ENCODE results near the gene RIPK4. TPM values are rescaled to one million over a fixed set of nuclear protein-coding genes. Genes with fewer than 3 reads are reported as not detected.
"Not testable (repeated sequence)": the region's sequence is repeated elsewhere in the genome, so short reads cannot be mapped to it uniquely, and the experiment has no call there.

RIPK4 gene
- total RNA-seq, 1 donor from 2014 or later = not detected

GRCh38 chr21:41698071-41698470, 68.8 kb downstream of the RIPK4 start:
- intact Hi-C loops (cut with micrococcal nuclease) = no loop called here

- intact Hi-C loops (cut with micrococcal nuclease) = no loop called here
Measured at GRCh38 chr21:41695513-41695912, 71.3 kb downstream of the RIPK4 start.

DNA sequence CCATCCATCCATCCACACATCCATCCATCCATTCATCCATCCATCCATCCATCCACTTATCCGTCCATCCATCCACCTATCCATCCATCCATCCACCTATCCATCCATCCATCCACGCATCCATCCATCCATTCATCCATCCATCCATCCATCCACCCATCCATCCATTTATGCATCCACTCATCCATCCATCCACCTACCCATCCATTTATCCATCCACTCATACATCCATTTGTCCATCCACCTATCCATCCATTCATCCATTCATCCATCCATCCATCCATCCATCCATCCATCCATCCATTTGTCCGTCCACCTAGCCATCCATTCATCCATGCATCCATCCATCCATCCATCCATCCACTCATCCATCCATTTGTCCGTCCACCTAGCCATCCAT, 72.8 kb downstream of the RIPK4 start:
- intact Hi-C loops (cut with micrococcal nuclease) = not testable (repeated sequence)

- intact Hi-C loops (cut with micrococcal nuclease) = no loop called here
Measured at GRCh38 chr21:41692185-41692565, 74.7 kb downstream of the RIPK4 start.

DNA sequence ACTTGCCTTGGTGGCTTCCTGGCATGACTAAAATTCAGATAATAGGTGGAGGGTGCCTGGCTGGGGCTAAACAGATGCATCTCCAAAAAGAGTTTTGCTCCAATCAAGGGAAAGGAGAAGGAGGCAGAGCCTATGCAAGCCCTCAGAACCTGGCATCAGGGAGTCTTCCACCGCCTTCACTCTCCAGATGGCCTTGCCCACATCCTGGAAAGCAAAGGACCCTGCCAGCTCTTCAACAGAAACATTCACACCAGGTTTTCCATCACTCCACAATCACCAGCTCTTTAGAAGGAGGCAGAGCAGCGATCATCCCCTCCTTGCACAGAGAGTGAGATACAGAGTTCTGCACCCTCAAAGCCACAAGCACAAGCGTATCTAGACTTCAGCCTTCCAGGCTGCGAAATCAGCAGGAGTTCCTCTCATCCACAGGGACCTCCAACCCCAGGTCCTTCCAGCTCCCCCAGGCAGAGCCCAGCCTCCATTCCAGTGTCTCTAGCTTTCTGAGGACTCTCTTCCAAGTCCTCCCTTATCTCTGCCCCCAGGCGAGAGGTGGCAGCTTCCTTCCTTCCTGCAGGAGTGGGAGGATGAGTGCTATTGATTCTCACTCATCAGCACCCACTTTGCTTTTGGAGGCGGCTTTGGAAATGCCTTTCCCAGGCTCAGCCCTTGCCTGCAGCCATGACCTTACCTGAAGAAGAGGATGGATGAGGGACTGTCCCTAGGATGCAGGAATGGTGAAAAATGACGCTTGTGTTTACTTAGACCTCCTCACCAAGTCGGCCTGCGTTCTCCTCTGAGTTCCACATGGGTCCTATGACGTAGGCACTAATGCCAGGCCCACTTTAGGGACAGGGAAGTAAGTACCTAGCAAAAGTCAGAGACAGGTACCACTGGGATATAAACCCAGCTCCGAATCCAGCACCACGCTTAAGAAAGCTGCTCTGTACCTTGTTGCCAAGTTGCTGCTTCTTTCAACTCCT, 75.4 kb downstream of the RIPK4 start:
- intact Hi-C loops (cut with micrococcal nuclease) = no loop called here

Other genes starting within 250 kb of the RIPK4 start
- gene PRDM15, start 112.3 kb upstream of the RIPK4 start, total RNA-seq = 11.2 and 13.7 TPM in 2 replicates
- gene C2CD2, start 187.0 kb upstream of the RIPK4 start, total RNA-seq = 5.8 TPM in 2 replicates
- 14.6 and 16.5 TPM in 2 replicates for gene ZBTB21, start 243.3 kb upstream of the RIPK4 start, total RNA-seq

Data from T-helper 1 cell treated with Interleukin-12 subunit alpha and Interleukin-12 subunit beta and Interleukin-4 antibody, amounts not matched to agents 30 ng/mL and 1 ng/mL, for 36 hours (primary cell).